ENCODE data around the gene MBOAT7.

DNA sequence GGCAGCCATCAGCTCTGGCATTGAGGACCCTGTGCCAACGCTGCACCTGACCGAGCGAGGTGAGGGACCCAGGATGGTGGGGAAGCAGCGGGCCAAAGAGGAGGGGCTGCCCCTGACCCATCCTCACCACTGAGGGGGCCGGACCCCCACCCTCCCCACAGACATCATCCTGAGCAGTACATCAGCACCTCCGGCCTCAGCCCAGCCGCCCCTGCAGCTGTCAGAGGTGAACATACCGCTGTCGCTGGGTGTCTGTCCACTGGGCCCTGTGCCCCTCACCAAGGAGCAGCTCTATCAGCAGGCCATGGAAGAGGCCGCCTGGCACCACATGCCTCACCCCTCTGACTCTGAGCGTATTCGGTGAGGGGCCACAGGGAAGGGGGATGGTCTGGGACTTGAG lies 37.1 kb downstream of the MBOAT7 start:
- TF ChIP-seq, protein P1, sequence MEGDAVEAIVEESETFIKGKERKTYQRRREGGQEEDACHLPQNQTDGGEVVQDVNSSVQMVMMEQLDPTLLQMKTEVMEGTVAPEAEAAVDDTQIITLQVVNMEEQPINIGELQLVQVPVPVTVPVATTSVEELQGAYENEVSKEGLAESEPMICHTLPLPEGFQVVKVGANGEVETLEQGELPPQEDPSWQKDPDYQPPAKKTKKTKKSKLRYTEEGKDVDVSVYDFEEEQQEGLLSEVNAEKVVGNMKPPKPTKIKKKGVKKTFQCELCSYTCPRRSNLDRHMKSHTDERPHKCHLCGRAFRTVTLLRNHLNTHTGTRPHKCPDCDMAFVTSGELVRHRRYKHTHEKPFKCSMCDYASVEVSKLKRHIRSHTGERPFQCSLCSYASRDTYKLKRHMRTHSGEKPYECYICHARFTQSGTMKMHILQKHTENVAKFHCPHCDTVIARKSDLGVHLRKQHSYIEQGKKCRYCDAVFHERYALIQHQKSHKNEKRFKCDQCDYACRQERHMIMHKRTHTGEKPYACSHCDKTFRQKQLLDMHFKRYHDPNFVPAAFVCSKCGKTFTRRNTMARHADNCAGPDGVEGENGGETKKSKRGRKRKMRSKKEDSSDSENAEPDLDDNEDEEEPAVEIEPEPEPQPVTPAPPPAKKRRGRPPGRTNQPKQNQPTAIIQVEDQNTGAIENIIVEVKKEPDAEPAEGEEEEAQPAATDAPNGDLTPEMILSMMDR (IDR thresholded peaks at IDR 0.05; ENCODE audit: insufficient read depth, low read length): no peak
- TF ChIP-seq, protein P2, sequence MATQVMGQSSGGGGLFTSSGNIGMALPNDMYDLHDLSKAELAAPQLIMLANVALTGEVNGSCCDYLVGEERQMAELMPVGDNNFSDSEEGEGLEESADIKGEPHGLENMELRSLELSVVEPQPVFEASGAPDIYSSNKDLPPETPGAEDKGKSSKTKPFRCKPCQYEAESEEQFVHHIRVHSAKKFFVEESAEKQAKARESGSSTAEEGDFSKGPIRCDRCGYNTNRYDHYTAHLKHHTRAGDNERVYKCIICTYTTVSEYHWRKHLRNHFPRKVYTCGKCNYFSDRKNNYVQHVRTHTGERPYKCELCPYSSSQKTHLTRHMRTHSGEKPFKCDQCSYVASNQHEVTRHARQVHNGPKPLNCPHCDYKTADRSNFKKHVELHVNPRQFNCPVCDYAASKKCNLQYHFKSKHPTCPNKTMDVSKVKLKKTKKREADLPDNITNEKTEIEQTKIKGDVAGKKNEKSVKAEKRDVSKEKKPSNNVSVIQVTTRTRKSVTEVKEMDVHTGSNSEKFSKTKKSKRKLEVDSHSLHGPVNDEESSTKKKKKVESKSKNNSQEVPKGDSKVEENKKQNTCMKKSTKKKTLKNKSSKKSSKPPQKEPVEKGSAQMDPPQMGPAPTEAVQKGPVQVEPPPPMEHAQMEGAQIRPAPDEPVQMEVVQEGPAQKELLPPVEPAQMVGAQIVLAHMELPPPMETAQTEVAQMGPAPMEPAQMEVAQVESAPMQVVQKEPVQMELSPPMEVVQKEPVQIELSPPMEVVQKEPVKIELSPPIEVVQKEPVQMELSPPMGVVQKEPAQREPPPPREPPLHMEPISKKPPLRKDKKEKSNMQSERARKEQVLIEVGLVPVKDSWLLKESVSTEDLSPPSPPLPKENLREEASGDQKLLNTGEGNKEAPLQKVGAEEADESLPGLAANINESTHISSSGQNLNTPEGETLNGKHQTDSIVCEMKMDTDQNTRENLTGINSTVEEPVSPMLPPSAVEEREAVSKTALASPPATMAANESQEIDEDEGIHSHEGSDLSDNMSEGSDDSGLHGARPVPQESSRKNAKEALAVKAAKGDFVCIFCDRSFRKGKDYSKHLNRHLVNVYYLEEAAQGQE (IDR thresholded peaks at IDR 0.05; ENCODE audit: insufficient replicate concordance, low read depth): no peak
- no peak for TF ChIP-seq SPI1 (IDR thresholded peaks at IDR 0.05; ENCODE audit: borderline replicate concordance, low read depth)
